K562 (cell line): ENCODE measurements around the gene ENTPD3. TPM values are rescaled to one million over a fixed set of nuclear protein-coding genes. Genes with fewer than 3 reads are reported as not detected.

Source experiments
- ATAC-seq: fragments of 200-7000 bp; cut with Tn5 transposase; 3 replicates; pipeline ENCODE4 v1.9.1; 2020; ENCODE audit warnings: moderate library complexity
- BruUV-seq: library from RNA; stranded (reverse); fragments of 400-500 nt; replicated peaks from 2 replicates; lab custom pipeline; 2021; lab: Mats Ljungman, UMichigan
- CTCF ChIA-PET: fragments of 300-600 bp; formaldehyde crosslinking; extraction: SDS; loops from one replicate; lab custom pipeline; 2021; ENCODE audit warnings: low intra/inter-chr PET ratio; lab: Yijun Ruan, JAX
- POLR2A ChIA-PET: fragments of 300-600, 350-650 bp; sonication (Branson Sonifier 250); formaldehyde crosslinking; extraction: SDS; loops from one replicate; lab custom pipeline; 2021; ENCODE audit warnings: antibody characterized with exemption, inconsistent platforms; lab: Yijun Ruan, JAX
- DNase-seq, 4 experiments: peaks; one replicate each; pipeline versions ENCODE4 v3.0.0 to v3.0.0-alpha.2; 2011 to 2018; ENCODE audit warnings: low spot score in 3 of 4, mixed read lengths in 3 of 4; ENCODE audit errors: extremely low read depth in 1 of 4
- FAIRE-seq: peaks from 2 replicates; lab custom pipeline; 2011; peaks lifted over from hg19 to GRCh38; lab: Jason Lieb, UNC
- H2AFZ ChIP-seq: 2 replicates; pipeline ENCODE4 v1.6.0; 2011; ENCODE audit warnings: low read depth, low read length, control low read depth, inconsistent platforms
- H3K27ac ChIP-seq: fragments of 200-600 bp; 3 replicates; pipeline ENCODE4 v1.8.0; 2011; ENCODE audit warnings: low read depth, mild to moderate bottlenecking, control low read depth, inconsistent platforms, low read length, moderate library complexity, mixed read lengths; ENCODE audit errors: extremely low read depth
- H3K27me3 ChIP-seq, 2 experiments: fragments of 300-600 bp in 1 of 2; 2 replicates in 1 of 2; 3 replicates in 1 of 2; pipeline versions ENCODE4 v1.6.0 to v1.8.0; 2011; ENCODE audit warnings: inconsistent platforms in 2 of 2, low read length in 2 of 2, mild to moderate bottlenecking in 1 of 2, mixed read lengths in 1 of 2, moderate library complexity in 1 of 2; ENCODE audit not compliant: control insufficient read depth in 2 of 2, insufficient read depth in 2 of 2
- H3K36me3 ChIP-seq: fragments of 300-600 bp; 3 replicates; pipeline ENCODE4 v1.8.0; 2011; ENCODE audit warnings: mild to moderate bottlenecking, low read length, inconsistent platforms; ENCODE audit not compliant: control insufficient read depth, insufficient read depth
- H3K4me1 ChIP-seq, 2 experiments: fragments of 200-600 bp in 1 of 2; replicated peaks in 1 of 2; 2 replicates in 1 of 2; 3 replicates in 1 of 2; pipeline versions ENCODE4 v1.5.1 to v1.8.0; 2011; ENCODE audit warnings: inconsistent platforms in 2 of 2, low read length in 2 of 2, mild to moderate bottlenecking in 1 of 2, mixed read lengths in 1 of 2, moderate library complexity in 1 of 2; ENCODE audit not compliant: control insufficient read depth in 2 of 2, insufficient read depth in 2 of 2
- H3K4me2 ChIP-seq: 2 replicates; pipeline ENCODE4 v1.6.1; 2011; ENCODE audit warnings: low read length, control low read depth, inconsistent platforms, mixed read lengths; ENCODE audit not compliant: insufficient read depth
- H3K4me3 ChIP-seq: fragments of 200-600 bp; sonication (generic), shearing (Covaris generic); 2 replicates; pipeline ENCODE4 v1.5.1; 2016; ENCODE audit warnings: control low read depth, inconsistent platforms
- H3K79me2 ChIP-seq: fragments of 200-600 bp; 3 replicates; pipeline ENCODE4 v1.8.0; 2011; ENCODE audit warnings: low read length, inconsistent platforms; ENCODE audit not compliant: control insufficient read depth, insufficient read depth
- H3K9ac ChIP-seq, 2 experiments: 2 replicates each; pipeline versions ENCODE4 v1.6.0 to v1.6.1; 2011; ENCODE audit warnings: low read depth in 2 of 2, low read length in 2 of 2, control low read depth in 1 of 2, inconsistent platforms in 1 of 2, mild to moderate bottlenecking in 1 of 2, mixed read lengths in 1 of 2; ENCODE audit not compliant: insufficient read depth in 1 of 2
- H3K9me1 ChIP-seq: one replicate; pipeline ENCODE4 v1.6.0; 2011; ENCODE audit warnings: inconsistent platforms, mild to moderate bottlenecking, low read length, moderate library complexity; ENCODE audit not compliant: control insufficient read depth, insufficient read depth
- H3K9me3 ChIP-seq: replicated peaks from 2 replicates; pipeline ENCODE4 v1.5.1; 2011; ENCODE audit warnings: low read depth, low read length, inconsistent platforms; ENCODE audit not compliant: control insufficient read depth, insufficient read depth
- H4K20me1 ChIP-seq: replicated peaks from 2 replicates; pipeline ENCODE4 v1.6.1; 2011; ENCODE audit warnings: low read length, inconsistent platforms, mixed read lengths; ENCODE audit not compliant: control insufficient read depth, insufficient read depth
- PHF8 ChIP-seq: fragments of 200-600 bp; sonication (generic); IDR thresholded peaks from 2 replicates; pipeline ENCODE4 v1.6.1; 2012; ENCODE audit warnings: mixed run types, mild to moderate bottlenecking, inconsistent platforms, low read length, moderate library complexity, borderline replicate concordance
- ZBTB11 ChIP-seq, 3 experiments: fragments of 200-800 bp in 1 of 3; fragments of 250-450 bp in 1 of 3; fragments of 450-650 bp in 1 of 3; sonication (Bioruptor Pico) in 1 of 3; sonication (Bioruptor generic) in 1 of 3; formaldehyde crosslinking in 1 of 3; IDR thresholded peaks; 2 replicates each; pipeline versions ENCODE4 v1.6.1 to v1.8.0; 2016 to 2022; ENCODE audit warnings: mild to moderate bottlenecking in 2 of 3, missing genetic modification characterization in 2 of 3, missing compliant biosample characterization in 1 of 3, moderate library complexity in 1 of 3
- ZNF12 ChIP-seq: sonication (generic); formaldehyde crosslinking; IDR thresholded peaks from 2 replicates; pipeline ENCODE4 v1.4.0; 2020; ENCODE audit warnings: mild to moderate bottlenecking, missing genetic modification reagents
- WGBS: fragments of 100-300 bp; shearing (Covaris generic); methylation state at CpG from one replicate; pipeline ENCODE4 v1.1.6; 2016; ENCODE audit warnings: low coverage, mixed read lengths; ENCODE audit not compliant: insufficient coverage; ENCODE audit errors: missing lambda C conversion rate; 5-methylcytosine and 5-hydroxymethylcytosine counted together
- in situ Hi-C: fragments of 300-500 bp; cut with MboI; formaldehyde crosslinking; loops from 4 replicates; pipeline ENCODE4 v1.15.0; 2018; ENCODE audit warnings: inconsistent platforms, mixed read lengths
- intact Hi-C: fragments of 100-400 bp; cut with micrococcal nuclease; formaldehyde crosslinking; loops from 2 replicates; pipeline ENCODE4 v1.14.2; 2022
- polyA plus RNA-seq, 8 experiments: library from polyadenylated mRNA; depleted of rRNA in 4 of 8; stranded (reverse) in 5 of 8; unstranded in 3 of 8; fragments of >200 nt; fragmentation: Nextera tagmentation in 2 of 8; fragmentation: Illumina TruSeq in 1 of 8; extraction: Ambion mirVana in 2 of 8; extraction: Trizol in 1 of 8; gene quantifications; 2 replicates each; pipeline versions ENCODE4 v1.2.1 to v1.2.3, GENCODE V29; 2011 to 2014; ENCODE audit warnings: inconsistent platforms in 1 of 8, missing spikeins in 1 of 8
- total RNA-seq, 7 experiments: library from RNA; depleted of rRNA in 6 of 7; stranded (reverse); fragments of >200 nt in 6 of 7; fragmentation: Illumina TruSeq in 2 of 7; extraction: Trizol in 2 of 7; gene quantifications; 2 replicates each; pipeline versions ENCODE4 v1.2.1 to v1.2.3, GENCODE V29; 2011 to 2021; ENCODE audit warnings: low replicate concordance in 1 of 7
- TF ChIP-seq, protein P1 (sequence below): fragments of 450-650 bp; IDR thresholded peaks from 2 replicates; pipeline ENCODE4 v1.6.1; 2017; ENCODE audit warnings: antibody characterized with exemption, mild to moderate bottlenecking
- TF ChIP-seq, protein P2 (sequence below): sonication (generic); formaldehyde crosslinking; IDR thresholded peaks from 2 replicates; pipeline ENCODE4 v1.8.0; 2022; ENCODE audit warnings: missing genetic modification reagents, mild to moderate bottlenecking, moderate library complexity, borderline replicate concordance
- TF ChIP-seq, protein P3 (sequence below): fragments of 450-650 bp; IDR thresholded peaks from 2 replicates; pipeline ENCODE4 v1.6.1; 2014; ENCODE audit warnings: low read depth, mild to moderate bottlenecking, moderate library complexity, borderline replicate concordance
- TF ChIP-seq, protein P4 (sequence below), 3 experiments: IDR thresholded peaks in 2 of 3; conservative IDR thresholded peaks in 1 of 3; 2 replicates each; pipeline ENCODE4 v1.5.1; 2011 to 2012; ENCODE audit warnings: low read length in 3 of 3, mild to moderate bottlenecking in 3 of 3, control low read depth in 2 of 3, improper control_type of control experiment in 1 of 3, inconsistent platforms in 1 of 3, low read depth in 1 of 3, mixed read lengths in 1 of 3, moderate library complexity in 1 of 3; ENCODE audit not compliant: insufficient read depth in 2 of 3

ENTPD3 gene
- total and polyA plus RNA-seq, 9 of the 15 experiments (the other 6 are each of a cell fraction or from before 2014, with no cell fraction given): 0.23 to 2.1 (median 0.58) TPM

GRCh38 chr3:40452562-40452875 is 65.5 kb downstream of the ENTPD3 start:
- FAIRE-seq (no peak), ATAC-seq (no peak), DNase-seq (no peak)
- ChIA-PET CTCF (interaction anchor here (0.6 to 1.2 kb wide), 2 partner anchors 125 to 258 kb away, joined by 3 to 4 read pairs; no protein-coding TSS in a partner anchor), POLR2A (interaction anchor here (0.6 to 4.4 kb wide), 7 partner anchors 8 to 310 kb away, joined by 3 to 37 read pairs (median 4); no protein-coding TSS in a partner anchor)
- TSS peak; percentile 36 for BruUV-seq
- H3K4me3 ChIP-seq: peak overlapping the region; percentile 57
- peak overlapping the region; percentile 81 to 95 for H3K9ac ChIP-seq
- 2% methylated on average over 7 of the region's 7 CpGs for WGBS
- H3K36me3 ChIP-seq: peaks cover under 1% of the 10 kb centered on the region; the same call in 1 of the 3 replicates
- intact Hi-C loops: loop anchor here (2.0 to 10.0 kb wide), 2 partner anchors 72 to 1068 kb away; partner anchors contain the start of genes SLC25A38 and ZNF621
- no peaks in the 10 kb centered on the region for H4K20me1 ChIP-seq
- in situ Hi-C loops: loop anchor here (25.0 kb wide), 1 partner anchor 1040 kb away; the partner anchor contains the start of gene RPSA
- H3K79me2 ChIP-seq: peaks cover 15% of the 10 kb centered on the region
- peaks cover 7 to 11% of the 10 kb centered on the region in 2 experiments; a peak in 4 of 5 replicates for H3K4me1 ChIP-seq
- peak overlapping the region; percentile 95 for H2AFZ ChIP-seq
- no peaks in the 10 kb centered on the region for H3K27me3 ChIP-seq
- H3K9me1 ChIP-seq: no peaks in the 10 kb centered on the region
- peak overlapping the region; percentile 86 for H3K27ac ChIP-seq
- peak overlapping the region; percentile 85 for H3K4me2 ChIP-seq
- no peaks in the 10 kb centered on the region for H3K9me3 ChIP-seq
- no peak for TF ChIP-seq PHF8
- TF ChIP-seq, protein P1, sequence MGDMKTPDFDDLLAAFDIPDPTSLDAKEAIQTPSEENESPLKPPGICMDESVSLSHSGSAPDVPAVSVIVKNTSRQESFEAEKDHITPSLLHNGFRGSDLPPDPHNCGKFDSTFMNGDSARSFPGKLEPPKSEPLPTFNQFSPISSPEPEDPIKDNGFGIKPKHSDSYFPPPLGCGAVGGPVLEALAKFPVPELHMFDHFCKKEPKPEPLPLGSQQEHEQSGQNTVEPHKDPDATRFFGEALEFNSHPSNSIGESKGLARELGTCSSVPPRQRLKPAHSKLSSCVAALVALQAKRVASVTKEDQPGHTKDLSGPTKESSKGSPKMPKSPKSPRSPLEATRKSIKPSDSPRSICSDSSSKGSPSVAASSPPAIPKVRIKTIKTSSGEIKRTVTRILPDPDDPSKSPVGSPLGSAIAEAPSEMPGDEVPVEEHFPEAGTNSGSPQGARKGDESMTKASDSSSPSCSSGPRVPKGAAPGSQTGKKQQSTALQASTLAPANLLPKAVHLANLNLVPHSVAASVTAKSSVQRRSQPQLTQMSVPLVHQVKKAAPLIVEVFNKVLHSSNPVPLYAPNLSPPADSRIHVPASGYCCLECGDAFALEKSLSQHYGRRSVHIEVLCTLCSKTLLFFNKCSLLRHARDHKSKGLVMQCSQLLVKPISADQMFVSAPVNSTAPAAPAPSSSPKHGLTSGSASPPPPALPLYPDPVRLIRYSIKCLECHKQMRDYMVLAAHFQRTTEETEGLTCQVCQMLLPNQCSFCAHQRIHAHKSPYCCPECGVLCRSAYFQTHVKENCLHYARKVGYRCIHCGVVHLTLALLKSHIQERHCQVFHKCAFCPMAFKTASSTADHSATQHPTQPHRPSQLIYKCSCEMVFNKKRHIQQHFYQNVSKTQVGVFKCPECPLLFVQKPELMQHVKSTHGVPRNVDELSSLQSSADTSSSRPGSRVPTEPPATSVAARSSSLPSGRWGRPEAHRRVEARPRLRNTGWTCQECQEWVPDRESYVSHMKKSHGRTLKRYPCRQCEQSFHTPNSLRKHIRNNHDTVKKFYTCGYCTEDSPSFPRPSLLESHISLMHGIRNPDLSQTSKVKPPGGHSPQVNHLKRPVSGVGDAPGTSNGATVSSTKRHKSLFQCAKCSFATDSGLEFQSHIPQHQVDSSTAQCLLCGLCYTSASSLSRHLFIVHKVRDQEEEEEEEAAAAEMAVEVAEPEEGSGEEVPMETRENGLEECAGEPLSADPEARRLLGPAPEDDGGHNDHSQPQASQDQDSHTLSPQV: peak; percentile 44; the same call in 1 of the 2 replicates
- TF ChIP-seq, protein P2, sequence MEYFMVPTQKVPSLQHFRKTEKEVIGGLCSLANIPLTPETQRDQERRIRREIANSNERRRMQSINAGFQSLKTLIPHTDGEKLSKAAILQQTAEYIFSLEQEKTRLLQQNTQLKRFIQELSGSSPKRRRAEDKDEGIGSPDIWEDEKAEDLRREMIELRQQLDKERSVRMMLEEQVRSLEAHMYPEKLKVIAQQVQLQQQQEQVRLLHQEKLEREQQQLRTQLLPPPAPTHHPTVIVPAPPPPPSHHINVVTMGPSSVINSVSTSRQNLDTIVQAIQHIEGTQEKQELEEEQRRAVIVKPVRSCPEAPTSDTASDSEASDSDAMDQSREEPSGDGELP (CRISPR knock-in tag): no peak
- TF ChIP-seq, protein P3, sequence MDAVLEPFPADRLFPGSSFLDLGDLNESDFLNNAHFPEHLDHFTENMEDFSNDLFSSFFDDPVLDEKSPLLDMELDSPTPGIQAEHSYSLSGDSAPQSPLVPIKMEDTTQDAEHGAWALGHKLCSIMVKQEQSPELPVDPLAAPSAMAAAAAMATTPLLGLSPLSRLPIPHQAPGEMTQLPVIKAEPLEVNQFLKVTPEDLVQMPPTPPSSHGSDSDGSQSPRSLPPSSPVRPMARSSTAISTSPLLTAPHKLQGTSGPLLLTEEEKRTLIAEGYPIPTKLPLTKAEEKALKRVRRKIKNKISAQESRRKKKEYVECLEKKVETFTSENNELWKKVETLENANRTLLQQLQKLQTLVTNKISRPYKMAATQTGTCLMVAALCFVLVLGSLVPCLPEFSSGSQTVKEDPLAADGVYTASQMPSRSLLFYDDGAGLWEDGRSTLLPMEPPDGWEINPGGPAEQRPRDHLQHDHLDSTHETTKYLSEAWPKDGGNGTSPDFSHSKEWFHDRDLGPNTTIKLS: no peak
- TF ChIP-seq, protein P4, sequence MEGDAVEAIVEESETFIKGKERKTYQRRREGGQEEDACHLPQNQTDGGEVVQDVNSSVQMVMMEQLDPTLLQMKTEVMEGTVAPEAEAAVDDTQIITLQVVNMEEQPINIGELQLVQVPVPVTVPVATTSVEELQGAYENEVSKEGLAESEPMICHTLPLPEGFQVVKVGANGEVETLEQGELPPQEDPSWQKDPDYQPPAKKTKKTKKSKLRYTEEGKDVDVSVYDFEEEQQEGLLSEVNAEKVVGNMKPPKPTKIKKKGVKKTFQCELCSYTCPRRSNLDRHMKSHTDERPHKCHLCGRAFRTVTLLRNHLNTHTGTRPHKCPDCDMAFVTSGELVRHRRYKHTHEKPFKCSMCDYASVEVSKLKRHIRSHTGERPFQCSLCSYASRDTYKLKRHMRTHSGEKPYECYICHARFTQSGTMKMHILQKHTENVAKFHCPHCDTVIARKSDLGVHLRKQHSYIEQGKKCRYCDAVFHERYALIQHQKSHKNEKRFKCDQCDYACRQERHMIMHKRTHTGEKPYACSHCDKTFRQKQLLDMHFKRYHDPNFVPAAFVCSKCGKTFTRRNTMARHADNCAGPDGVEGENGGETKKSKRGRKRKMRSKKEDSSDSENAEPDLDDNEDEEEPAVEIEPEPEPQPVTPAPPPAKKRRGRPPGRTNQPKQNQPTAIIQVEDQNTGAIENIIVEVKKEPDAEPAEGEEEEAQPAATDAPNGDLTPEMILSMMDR (IDR thresholded peaks at IDR 0.05 in 2 of 3, conservative IDR thresholded peaks at IDR 0.05 in 1 of 3; ENCODE audit: insufficient read depth in 2 of 3, low read depth in 1 of 3, low read length in 3 of 3): no peak
- no peak for TF ChIP-seq ZBTB11 (CRISPR knock-in tag; IDR thresholded peaks at IDR 0.05)
- TF ChIP-seq ZNF12: 0 out of 2 replicates have a peak, but pooled peaks have one; percentile 19
